GM12878 (cell line): ENCODE data around the gene SCLY.

Experiments
- JUNB ChIP-seq: IDR thresholded peaks from 2 replicates; pipeline ENCODE4 v1.6.1; 2016; ENCODE audit warnings: antibody characterized with exemption, mild to moderate bottlenecking
- SMAD5 ChIP-seq: IDR thresholded peaks from 2 replicates; pipeline ENCODE4 v1.6.1; 2016; ENCODE audit warnings: antibody characterized with exemption, low read depth
- SREBF2 ChIP-seq: IDR thresholded peaks from 2 replicates; pipeline ENCODE4 v1.6.1; 2012; ENCODE audit warnings: mild to moderate bottlenecking, low read length
- TBL1XR1 ChIP-seq: IDR thresholded peaks from 2 replicates; pipeline ENCODE4 v1.6.1; 2012; ENCODE audit warnings: low read depth, low read length, improper control_type of control experiment

DNA sequence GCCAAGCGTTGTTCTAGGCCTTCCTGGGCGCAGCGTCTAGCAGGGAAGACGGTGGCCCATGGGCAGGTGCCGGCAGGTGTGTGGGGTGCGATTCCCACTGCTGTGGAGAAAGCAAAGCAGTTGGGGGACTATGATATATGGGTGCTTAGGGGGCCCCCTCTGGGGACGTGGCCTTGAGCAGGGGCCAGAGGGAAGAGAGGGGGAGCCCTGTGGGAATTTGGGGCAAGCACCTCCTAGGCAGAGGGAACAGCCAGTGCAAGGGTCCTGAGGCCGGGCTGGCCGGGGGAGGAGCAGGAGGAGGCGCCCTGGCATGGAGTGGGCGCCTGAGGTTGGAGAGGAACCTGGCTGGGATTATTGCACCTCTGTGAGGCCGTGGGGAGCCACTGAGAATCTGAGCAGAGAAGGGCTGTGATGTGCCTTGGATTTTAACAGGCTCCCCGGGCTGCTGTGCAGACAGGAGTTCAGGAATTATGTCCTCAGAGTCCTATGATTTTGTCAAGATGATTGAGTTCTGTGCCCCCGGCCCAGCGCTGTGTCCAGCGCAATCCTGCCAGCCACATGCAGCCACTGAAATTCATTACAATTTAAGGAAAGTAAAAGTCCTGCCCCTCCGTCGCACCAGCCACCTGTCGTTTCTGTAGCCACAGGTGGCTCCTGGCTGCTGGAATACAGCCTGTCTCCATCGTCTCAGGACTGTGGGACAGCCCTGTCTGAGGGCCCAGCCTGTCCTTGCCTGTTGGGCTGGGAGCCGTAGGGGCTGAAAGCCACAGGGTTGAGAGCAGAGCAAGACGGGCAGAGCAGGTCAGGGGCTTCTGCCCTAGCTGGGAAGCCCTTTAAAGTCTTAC is 68.6 kb downstream of the SCLY start:
- no peak for TF ChIP-seq SREBF2
- no peak for TF ChIP-seq TBL1XR1
- TF ChIP-seq JUNB, result no peak
- TF ChIP-seq SMAD5, result no peak
